Stimulated activated CD4-positive, alpha-beta T cell treated with anti-CD3 and anti-CD28 coated beads, Interleukin-15, amount 100 ng/mL, for 48 hours (primary cell): ENCODE results near the gene TSSK6.
A peak's percentile ranks its signal among the peaks of the same experiment; 100 is the strongest.

Experiments used
- DNase-seq, 2 donors: peaks; one replicate each; pipeline ENCODE4 v3.0.0-alpha.2; 2020; ENCODE audit warnings: low read depth in 2 of 2

TSSK6 gene

GRCh38 chr19:19505669-19506326 lies 9.6 kb downstream of the TSSK6 start:
- no peak for DNase-seq

GRCh38 chr19:19504754-19505668 lies 10.3 kb downstream of the TSSK6 start:
- DNase-seq, result no peak

- DNase-seq, result no peak
Observed at GRCh38 chr19:19502808-19503602, 12.3 kb downstream of the TSSK6 start.

- no peak for DNase-seq
Observed at GRCh38 chr19:19502281-19502680, 13.1 kb downstream of the TSSK6 start.

- DNase-seq, result no peak
Observed at GRCh38 chr19:19501798-19502197, 13.6 kb downstream of the TSSK6 start.

- DNase-seq, result no peak
Observed at GRCh38 chr19:19500975-19501644, 14.2 kb downstream of the TSSK6 start.

- no peak for DNase-seq
Observed at GRCh38 chr19:19499272-19499995, 15.9 kb downstream of the TSSK6 start.

- no peak for DNase-seq
Observed at GRCh38 chr19:19498255-19498991, 16.9 kb downstream of the TSSK6 start.

- DNase-seq, result no peak
Observed at GRCh38 chr19:19495614-19496603, 19.4 kb downstream of the TSSK6 start.

GRCh38 chr19:19493841-19494546 lies 21.4 kb downstream of the TSSK6 start:
- DNase-seq, result no peak

GRCh38 chr19:19492026-19492610 lies 23.2 kb downstream of the TSSK6 start:
- no peak for DNase-seq

GRCh38 chr19:19491321-19492025 lies 23.9 kb downstream of the TSSK6 start:
- no peak for DNase-seq

- peak; percentile 57 to 75 for DNase-seq
Observed at GRCh38 chr19:19490214-19490968, 25.0 kb downstream of the TSSK6 start.

- no peak for DNase-seq
Observed at GRCh38 chr19:19489804-19490204, 25.5 kb downstream of the TSSK6 start.

GRCh38 chr19:19488875-19489690 lies 26.3 kb downstream of the TSSK6 start:
- peak; percentile 84 to 85 for DNase-seq
